ENCODE measurements around the gene KLHL12.

Gene KLHL12

DNA sequence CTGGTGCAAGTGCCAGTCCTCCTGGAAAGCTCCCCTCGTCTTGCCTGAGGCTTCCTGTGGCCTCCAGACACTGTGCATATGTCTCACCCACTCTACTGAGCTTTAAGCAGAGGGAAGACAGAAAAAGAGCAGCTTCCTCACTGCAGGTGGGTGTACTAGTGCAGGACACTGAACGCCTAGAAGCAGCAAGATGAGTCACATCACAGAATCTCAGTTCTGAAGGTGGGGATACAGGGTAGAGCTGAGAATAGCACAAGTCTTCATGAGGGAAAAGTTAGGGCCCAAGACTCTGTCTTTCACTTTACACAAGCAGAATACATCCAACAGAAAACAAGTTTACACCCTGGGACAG is 78.9 kb downstream of the KLHL12 start:
- in situ Hi-C loops (cut with HindIII; ENCODE audit: low sequenced_read_pairs): no loop called here

DNA sequence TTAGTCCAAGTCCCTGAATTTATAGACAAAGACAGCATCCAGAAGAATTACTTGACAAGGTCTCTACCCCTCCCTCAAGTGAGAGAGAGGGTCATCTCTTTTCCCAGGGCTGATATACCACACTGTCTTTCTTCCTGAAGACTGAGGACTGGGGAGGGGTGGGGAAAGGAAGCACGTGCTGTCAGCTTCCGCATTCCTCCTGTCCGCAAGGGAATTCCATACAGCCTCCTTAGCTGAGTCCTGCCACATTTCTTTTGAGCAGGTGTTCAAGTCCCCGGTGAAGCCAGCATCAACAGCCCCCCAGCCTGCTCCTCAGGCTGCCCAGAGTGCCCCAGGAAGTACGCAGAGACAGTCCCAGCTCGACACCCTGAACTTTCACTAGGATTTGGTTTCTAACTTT is 82.1 kb downstream of the KLHL12 start:
- in situ Hi-C loops (cut with HindIII; ENCODE audit: low sequenced_read_pairs): no loop called here

DNA sequence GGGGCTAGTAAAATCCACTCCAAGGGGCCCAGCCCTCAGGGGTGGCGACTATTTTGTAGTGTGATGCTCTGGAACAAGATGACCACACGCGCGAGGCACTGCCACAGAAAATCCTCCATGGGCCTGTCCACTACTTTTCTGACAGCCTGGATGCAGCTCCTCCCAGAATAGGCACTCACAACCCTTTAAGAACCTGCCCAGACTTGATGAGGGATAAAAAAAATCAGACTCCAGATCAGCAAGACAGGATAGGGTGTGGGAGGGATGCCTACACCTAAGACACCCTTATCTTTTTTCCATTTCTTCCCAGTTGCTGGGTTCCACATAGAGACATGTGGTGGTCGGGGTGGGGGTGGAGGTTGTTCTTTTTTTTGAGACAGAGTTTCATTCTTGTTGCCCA is 82.8 kb downstream of the KLHL12 start:
- in situ Hi-C loops (cut with HindIII; ENCODE audit: low sequenced_read_pairs): no loop called here

DNA sequence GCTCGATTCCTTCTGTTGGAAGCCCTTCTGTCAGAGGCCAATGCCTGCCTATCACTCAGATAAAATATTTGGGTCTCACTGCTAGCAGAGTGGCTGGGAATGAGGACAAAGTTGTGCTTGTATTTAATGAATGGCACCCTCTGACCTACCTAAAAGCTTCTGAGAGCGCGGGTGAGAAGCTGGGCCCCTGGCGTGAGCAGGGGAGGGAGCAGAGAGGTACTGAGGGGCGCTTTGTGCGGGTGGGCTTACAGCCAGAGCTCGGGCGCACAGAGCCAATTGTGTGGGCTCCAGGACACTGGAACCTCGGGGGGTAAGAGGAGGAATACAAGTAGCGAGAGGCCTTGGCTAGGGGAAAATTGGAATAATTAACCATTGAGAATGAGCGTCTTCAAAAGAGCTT is 84.0 kb downstream of the KLHL12 start:
- in situ Hi-C loops (cut with HindIII; ENCODE audit: low sequenced_read_pairs): no loop called here
